ENCODE data around the gene ENTR1. TPM values are rescaled to one million over a fixed set of nuclear protein-coding genes. Genes with fewer than 3 reads are reported as not detected.

The ENTR1 gene
- total and polyA plus RNA-seq, 2 of the 13 experiments (the other 11 are each of a cell fraction or from before 2014, with no cell fraction given): 70.1 to 76.4 TPM

DNA sequence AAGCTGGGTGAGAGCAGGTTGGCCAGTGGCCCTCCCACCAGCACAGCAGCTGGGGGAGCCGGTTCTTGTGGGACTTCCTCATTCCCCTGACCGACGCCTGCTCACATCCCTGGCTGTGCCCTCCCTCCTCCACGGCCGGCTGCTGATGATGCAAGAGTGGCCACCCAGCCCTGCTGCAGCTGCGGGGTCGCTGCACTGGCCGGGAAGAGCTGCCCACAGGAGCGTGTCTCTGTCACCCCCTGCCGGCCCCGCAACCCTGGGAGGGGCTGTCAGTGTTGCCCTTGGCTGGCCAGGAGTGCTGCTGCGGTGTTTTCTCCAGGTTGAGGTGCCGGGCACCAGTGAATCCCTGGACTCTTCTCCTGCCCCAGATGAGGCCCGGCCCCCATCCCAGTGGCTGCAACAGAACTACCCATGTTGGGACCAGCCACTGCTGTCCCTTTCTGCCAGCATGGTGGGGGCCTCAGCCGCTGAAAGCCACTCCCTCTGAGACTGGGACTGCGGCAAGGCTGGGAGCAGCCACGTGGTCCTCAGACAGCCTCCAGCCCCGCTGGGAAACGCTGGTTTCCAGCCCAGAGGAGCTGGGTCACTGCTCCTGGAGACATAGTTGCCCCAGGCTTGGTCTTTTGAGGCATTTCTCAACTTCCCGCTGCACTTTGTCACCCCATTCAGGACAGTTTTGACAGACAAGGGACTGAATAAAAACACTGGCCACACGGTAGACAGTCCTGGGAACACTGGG, 37.7 kb downstream of the ENTR1 start (continued):
- TF ChIP-seq, protein P1, sequence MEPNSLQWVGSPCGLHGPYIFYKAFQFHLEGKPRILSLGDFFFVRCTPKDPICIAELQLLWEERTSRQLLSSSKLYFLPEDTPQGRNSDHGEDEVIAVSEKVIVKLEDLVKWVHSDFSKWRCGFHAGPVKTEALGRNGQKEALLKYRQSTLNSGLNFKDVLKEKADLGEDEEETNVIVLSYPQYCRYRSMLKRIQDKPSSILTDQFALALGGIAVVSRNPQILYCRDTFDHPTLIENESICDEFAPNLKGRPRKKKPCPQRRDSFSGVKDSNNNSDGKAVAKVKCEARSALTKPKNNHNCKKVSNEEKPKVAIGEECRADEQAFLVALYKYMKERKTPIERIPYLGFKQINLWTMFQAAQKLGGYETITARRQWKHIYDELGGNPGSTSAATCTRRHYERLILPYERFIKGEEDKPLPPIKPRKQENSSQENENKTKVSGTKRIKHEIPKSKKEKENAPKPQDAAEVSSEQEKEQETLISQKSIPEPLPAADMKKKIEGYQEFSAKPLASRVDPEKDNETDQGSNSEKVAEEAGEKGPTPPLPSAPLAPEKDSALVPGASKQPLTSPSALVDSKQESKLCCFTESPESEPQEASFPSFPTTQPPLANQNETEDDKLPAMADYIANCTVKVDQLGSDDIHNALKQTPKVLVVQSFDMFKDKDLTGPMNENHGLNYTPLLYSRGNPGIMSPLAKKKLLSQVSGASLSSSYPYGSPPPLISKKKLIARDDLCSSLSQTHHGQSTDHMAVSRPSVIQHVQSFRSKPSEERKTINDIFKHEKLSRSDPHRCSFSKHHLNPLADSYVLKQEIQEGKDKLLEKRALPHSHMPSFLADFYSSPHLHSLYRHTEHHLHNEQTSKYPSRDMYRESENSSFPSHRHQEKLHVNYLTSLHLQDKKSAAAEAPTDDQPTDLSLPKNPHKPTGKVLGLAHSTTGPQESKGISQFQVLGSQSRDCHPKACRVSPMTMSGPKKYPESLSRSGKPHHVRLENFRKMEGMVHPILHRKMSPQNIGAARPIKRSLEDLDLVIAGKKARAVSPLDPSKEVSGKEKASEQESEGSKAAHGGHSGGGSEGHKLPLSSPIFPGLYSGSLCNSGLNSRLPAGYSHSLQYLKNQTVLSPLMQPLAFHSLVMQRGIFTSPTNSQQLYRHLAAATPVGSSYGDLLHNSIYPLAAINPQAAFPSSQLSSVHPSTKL (CRISPR knock-in tag; IDR thresholded peaks at IDR 0.05): peak; percentile 48
- TF ChIP-seq ATF2 (CRISPR knock-in tag; IDR thresholded peaks at IDR 0.05) (peak; percentile 81), HCFC1 (IDR thresholded peaks at IDR 0.05; ENCODE audit: low read depth, low read length) (0 out of 2 replicates have a peak, but pooled peaks have one; percentile 4), KLF16 (CRISPR knock-in tag; IDR thresholded peaks at IDR 0.05) (peak in 1 of 2 experiments; percentile 75; a peak in 1 of 4 replicates), HOXA3 (CRISPR knock-in tag; IDR thresholded peaks at IDR 0.05) (peak; percentile 80; the same call in 1 of the 2 replicates), TEAD2 (CRISPR knock-in tag; IDR thresholded peaks at IDR 0.05) (0 out of 2 replicates have a peak, but pooled peaks have one; percentile 44), GATAD1 (CRISPR knock-in tag; IDR thresholded peaks at IDR 0.05) (peak; percentile 58), SIX4 (CRISPR knock-in tag; IDR thresholded peaks at IDR 0.05) (0 out of 2 replicates have a peak, but pooled peaks have one; percentile 24), E2F2 (CRISPR knock-in tag; IDR thresholded peaks at IDR 0.05; ENCODE audit: borderline replicate concordance) (peak; percentile 68; the same call in 1 of the 2 replicates), POLR2A (IDR thresholded peaks at IDR 0.05; ENCODE audit: insufficient read depth in 1 of 2, low read depth in 2 of 2, low read length in 2 of 2) (no peak), SPEN (CRISPR knock-in tag; IDR thresholded peaks at IDR 0.05; ENCODE audit: low read depth) (no peak), ATF3 (CRISPR knock-in tag; IDR thresholded peaks at IDR 0.05) (peak; percentile 99), NONO (IDR thresholded peaks at IDR 0.05) (no peak), NONO (CRISPR knock-in tag; conservative IDR thresholded peaks at IDR 0.05) (peak; percentile 70), POGK (CRISPR knock-in tag; conservative IDR thresholded peaks at IDR 0.05) (peak; percentile 35), DZIP1 (CRISPR knock-in tag; IDR thresholded peaks at IDR 0.05) (0 out of 2 replicates have a peak, but pooled peaks have one; percentile 70)
- TF ChIP-seq, protein P2, sequence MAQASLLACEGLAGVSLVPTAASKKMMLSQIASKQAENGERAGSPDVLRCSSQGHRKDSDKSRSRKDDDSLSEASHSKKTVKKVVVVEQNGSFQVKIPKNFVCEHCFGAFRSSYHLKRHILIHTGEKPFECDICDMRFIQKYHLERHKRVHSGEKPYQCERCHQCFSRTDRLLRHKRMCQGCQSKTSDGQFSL (CRISPR knock-in tag; IDR thresholded peaks at IDR 0.05): peak; percentile 94

Data from HepG2 (cell line).